ENCODE data around the gene SLC45A1. TPM values are rescaled to one million over a fixed set of nuclear protein-coding genes. Genes with fewer than 3 reads are reported as not detected.
A peak's percentile ranks its signal among the peaks of the same experiment; 100 is the strongest.

SLC45A1 gene
- total RNA-seq, 4 donors from 2014 or later = 5.8 to 9.8 (median 6.7) TPM

- ATAC-seq = no peak
- no peak overlapping the region for H3K4me3 ChIP-seq
- no peak for TF ChIP-seq POLR2A (IDR thresholded peaks at IDR 0.05)
- TF ChIP-seq, protein P1, sequence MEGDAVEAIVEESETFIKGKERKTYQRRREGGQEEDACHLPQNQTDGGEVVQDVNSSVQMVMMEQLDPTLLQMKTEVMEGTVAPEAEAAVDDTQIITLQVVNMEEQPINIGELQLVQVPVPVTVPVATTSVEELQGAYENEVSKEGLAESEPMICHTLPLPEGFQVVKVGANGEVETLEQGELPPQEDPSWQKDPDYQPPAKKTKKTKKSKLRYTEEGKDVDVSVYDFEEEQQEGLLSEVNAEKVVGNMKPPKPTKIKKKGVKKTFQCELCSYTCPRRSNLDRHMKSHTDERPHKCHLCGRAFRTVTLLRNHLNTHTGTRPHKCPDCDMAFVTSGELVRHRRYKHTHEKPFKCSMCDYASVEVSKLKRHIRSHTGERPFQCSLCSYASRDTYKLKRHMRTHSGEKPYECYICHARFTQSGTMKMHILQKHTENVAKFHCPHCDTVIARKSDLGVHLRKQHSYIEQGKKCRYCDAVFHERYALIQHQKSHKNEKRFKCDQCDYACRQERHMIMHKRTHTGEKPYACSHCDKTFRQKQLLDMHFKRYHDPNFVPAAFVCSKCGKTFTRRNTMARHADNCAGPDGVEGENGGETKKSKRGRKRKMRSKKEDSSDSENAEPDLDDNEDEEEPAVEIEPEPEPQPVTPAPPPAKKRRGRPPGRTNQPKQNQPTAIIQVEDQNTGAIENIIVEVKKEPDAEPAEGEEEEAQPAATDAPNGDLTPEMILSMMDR (IDR thresholded peaks at IDR 0.05) = peak in 3 of 4 experiments; percentile 57 to 82 (median 64)
- H3K9me3 ChIP-seq = no peaks in the 10 kb centered on the region
- H3K36me3 ChIP-seq = peaks cover 0 to 50% of the 10 kb centered on the region in 2 donors
- H3K27me3 ChIP-seq = no peaks in the 10 kb centered on the region
- H3K4me1 ChIP-seq = peaks cover 0 to 92% (median 20%) of the 10 kb centered on the region in 3 donors
- 40 to 60% methylated on average over 1 of the region's 13 CpGs for WGBS, 2 donors (ENCODE audit: low coverage in 1 of 2)
- H3K27ac ChIP-seq = peak overlapping the region in 3 of 4 donors; percentile 76 to 94 (median 92)
Measured at GRCh38 chr1:8351693-8352470, 34.0 kb downstream of the SLC45A1 start.

DNA sequence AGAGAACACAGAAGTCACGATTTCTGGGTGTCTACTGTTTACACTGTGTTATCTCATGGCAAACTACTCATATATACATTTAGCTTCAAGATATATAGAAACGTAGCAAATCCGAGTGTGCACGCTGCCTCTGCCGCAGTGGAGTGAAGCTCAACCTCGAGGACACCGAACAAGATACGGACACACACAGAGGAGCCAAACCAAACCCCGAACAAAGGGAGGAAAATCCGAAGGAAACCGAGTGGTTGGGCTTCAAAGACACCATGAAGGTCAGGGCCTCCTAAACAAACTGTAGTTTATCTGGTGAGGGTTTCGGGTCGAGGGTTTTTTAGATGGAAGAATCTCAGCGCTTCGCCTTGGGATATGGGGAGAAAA is 34.5 kb downstream of the SLC45A1 start:
- Histone ChIP-seq H3K9me3 (no peaks in the 10 kb centered on the region), H3K4me1 (peaks cover 0 to 94% (median 20%) of the 10 kb centered on the region in 3 donors), H3K27ac (peak overlapping the region in 3 of 4 donors; percentile 76 to 94 (median 92)), H3K27me3 (no peaks in the 10 kb centered on the region), H3K4me3 (no peak overlapping the region), H3K36me3 (peaks cover 0 to 56% of the 10 kb centered on the region in 2 donors)
- ATAC-seq = no peak
- no peak for TF ChIP-seq POLR2AphosphoS5 (IDR thresholded peaks at IDR 0.05)
- WGBS, 2 donors (ENCODE audit: low coverage in 1 of 2) = 21 to 48% methylated on average over 7 to 15 of the region's 15 CpGs

- WGBS, 2 donors (ENCODE audit: low coverage in 1 of 2) = 39 to 50% methylated on average over 9 to 10 of the region's 21 CpGs
- ATAC-seq = no peak
- peaks cover 0 to 96% (median 23%) of the 10 kb centered on the region in 3 donors for H3K4me1 ChIP-seq
Measured at GRCh38 chr1:8352886-8353785, 35.2 kb downstream of the SLC45A1 start.

DNA sequence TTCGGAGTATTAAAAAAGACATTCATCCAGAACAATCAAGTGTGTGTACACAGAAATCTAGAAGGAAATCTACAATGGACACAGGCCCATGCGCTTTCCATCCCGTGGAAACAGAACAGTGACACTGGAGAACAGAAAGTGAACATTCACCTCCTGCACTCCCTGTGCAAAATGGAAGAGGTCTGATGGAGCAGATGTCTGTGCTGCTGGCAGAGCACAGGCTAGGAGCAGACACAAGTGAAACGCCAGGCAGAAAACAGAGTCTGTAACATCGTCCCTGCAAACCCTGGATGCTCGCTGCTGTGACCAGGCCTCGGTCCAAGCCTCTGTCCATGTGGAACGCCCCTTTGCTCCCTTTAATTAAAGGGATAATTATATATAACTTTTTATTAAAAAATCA is 36.1 kb downstream of the SLC45A1 start:
- 58 to 83% methylated on average over 5 to 8 of the region's 8 CpGs for WGBS, 2 donors (ENCODE audit: low coverage in 1 of 2)
- no peaks in the 10 kb centered on the region for H3K9me3 ChIP-seq
- no peak for ATAC-seq
- H3K27me3 ChIP-seq = no peaks in the 10 kb centered on the region
- no peak overlapping the region for H3K4me3 ChIP-seq
- peaks cover 0 to 94% (median 18%) of the 10 kb centered on the region in 3 donors for H3K4me1 ChIP-seq
- H3K36me3 ChIP-seq = peaks cover 0 to 71% of the 10 kb centered on the region in 2 donors
- H3K27ac ChIP-seq = peak overlapping the region in 3 of 4 donors; percentile 76 to 94 (median 92)
- TF ChIP-seq, protein P1 (IDR thresholded peaks at IDR 0.05) = no peak
- TF ChIP-seq POLR2AphosphoS5 (IDR thresholded peaks at IDR 0.05) = no peak
- no peak for TF ChIP-seq POLR2A (IDR thresholded peaks at IDR 0.05)
- TF ChIP-seq EP300 (IDR thresholded peaks at IDR 0.05) = no peak

More at GRCh38 chr1:8352886-8353785, 35.2 kb downstream of the SLC45A1 start:
- Histone ChIP-seq H3K36me3 (peaks cover 0 to 62% of the 10 kb centered on the region in 2 donors), H3K27ac (peak overlapping the region in 3 of 4 donors; percentile 76 to 94 (median 92)), H3K4me3 (no peak overlapping the region), H3K27me3 (no peaks in the 10 kb centered on the region), H3K9me3 (no peaks in the 10 kb centered on the region)
- TF ChIP-seq POLR2AphosphoS5 (IDR thresholded peaks at IDR 0.05) = no peak
- TF ChIP-seq EP300 (IDR thresholded peaks at IDR 0.05) = no peak
- no peak for TF ChIP-seq POLR2A (IDR thresholded peaks at IDR 0.05)
- TF ChIP-seq, protein P1 (IDR thresholded peaks at IDR 0.05) = no peak

Measured in gastroesophageal sphincter (tissue), 4 donors.